HG02763 (cell line): ENCODE measurements around the gene MFSD8.
"Not testable (repeated sequence)": the region's sequence is repeated elsewhere in the genome, so short reads cannot be mapped to it uniquely, and the experiment has no call there.

ENCODE experiments used
- ATAC-seq: cut with Tn5 transposase; IDR thresholded peaks from one replicate; pipeline ENCODE4 v1.9.1; 2021; ENCODE audit warnings: mild to moderate bottlenecking, moderate library complexity; ENCODE audit not compliant: unreplicated experiment

MFSD8 gene

DNA sequence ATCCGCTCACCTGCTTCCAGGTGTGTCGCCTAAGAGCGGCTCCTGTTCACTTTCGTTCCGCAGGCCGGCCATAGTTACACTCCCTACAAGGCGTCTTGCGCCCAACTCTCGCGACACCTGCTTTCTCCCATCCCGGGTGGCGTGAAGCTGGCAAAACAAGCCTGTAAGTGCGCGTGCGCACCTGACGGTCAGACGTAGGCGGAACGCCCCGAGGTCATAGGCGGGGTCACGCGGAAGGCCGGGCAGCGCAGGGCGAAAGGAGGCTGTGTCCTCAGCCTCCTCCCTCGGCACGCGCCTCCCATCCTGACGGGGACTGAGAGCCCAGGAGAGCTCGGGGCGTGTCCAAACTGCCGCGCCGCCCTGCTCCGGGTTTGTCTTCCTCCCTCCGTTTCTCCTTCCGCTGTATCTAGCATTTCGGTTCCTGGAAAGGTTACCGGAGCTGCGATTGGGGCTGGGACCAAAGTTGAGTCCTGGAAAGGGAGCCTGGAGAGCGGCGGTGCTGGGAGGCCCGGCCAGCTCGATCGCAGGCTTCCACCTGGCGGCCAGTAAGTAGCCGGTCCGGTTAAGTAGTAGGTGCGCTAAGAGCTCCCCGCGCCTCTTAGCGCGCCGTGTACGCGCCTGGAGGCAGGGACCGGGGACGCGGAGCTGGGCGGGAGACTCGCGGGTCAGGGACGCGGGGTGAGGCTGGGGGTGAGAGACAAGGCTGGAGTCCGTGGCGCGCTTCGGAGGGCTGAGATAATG lies at the start of gene MFSD8, which contains the start of gene ABHD18:
Gene MFSD8 (minus strand): TSS at position 112 of the 741 bp plus-strand sequence. CDS start 40 bp downstream, at position 72.
Gene ABHD18 (plus strand): TSS at position 345 of the 741 bp plus-strand sequence. CDS start 17,550 bp downstream, outside the sequence.
- peak; percentile 98 for ATAC-seq

DNA sequence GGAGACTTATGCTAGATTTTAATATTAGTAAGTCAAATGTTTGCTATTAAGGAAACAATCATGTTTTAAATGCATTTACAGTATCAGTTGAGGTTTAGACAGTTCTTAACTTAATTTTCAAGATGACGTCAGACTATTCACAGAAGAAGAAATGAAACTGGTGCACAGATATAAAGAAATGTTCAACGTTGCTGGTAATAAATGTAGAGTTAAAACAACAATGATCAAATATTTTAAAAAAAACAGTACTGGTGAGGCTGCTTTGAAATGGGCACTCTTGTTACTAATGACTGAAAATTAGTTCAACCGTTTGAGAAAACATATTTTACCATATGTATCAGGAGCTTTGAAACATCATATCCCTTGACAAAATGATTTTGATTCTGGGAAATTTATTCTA lies 44.5 kb upstream of the MFSD8 start:
- ATAC-seq = no peak

DNA sequence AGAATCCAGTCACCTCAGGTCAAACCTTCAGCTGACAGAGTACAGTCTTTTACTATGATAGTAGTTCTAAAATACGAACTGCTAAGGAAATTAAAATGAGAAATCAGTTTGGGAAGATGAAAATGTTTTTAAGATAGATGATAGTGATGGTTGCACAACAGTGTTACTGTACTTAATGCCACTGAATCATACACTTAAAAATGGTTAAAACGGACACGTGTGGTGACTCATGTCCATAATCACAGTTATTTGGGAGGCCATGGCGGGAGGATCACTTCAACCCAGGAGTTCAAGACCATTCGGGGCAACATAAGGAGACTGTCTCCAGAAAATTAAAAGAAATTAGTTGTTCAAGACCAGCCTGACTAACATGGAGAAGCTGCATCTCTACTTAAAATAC lies 41.6 kb upstream of the MFSD8 start:
- ATAC-seq = no peak

DNA sequence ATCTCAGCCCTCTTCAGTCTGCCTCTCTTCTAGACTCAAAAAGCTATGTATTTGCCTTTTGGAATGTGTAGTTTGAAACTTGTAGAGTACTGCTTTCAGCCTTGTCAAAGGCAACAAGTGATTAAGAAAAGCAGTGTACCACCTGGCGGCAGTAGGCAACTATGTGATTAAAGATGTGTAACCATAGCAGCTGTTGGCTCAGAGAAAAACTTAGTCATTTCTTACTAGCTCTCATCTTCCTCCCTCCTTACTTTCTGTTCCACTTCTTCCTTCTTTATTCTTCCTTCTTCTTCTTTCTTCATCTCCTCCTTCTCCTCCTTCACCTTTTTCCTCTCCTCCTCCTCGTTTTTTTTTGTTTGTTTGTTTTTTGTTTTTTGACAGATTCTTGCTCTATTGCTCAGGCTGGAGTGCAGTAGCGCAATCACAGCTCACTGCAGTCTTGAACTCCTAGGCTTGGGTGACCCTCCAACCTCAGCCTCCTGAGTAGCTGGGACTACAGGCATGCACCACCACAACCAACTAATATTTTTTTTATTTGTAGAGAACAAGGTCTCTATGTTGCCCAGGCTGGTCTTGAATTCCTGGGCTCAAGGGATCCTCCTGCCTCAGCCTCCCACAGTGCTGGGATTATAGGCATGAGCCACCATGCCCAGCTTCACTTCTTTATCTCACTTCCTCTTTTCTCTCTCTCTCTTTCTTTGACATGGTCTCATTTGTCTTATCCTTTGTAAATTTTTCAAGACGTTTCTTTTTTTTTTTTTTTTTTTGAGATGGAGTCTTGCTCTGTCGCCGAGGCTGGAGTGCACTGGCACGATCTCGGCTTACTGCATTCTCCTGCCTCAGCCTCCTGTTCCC lies 32.8 kb upstream of the MFSD8 start:
- ATAC-seq = peak; percentile 98

DNA sequence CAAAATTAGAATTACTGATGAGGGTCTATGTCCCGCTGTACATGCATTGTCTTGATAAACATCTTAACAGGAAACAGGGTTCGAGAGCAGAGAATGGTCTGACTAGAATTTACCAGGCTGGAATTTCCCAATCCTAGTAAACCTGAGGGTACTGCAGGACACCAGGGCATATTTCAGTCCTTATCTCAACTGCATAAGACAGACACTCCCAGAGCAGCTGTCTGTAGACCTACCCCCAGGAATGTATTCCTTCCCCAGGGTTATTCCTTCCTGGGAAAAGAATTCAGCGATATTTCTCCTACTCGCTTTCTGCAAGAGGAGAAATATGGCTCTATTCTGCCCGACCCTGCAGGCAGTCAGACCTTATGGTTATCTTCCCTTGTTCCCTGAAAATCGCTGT lies 31.5 kb upstream of the MFSD8 start:
- ATAC-seq = not testable (repeated sequence)

DNA sequence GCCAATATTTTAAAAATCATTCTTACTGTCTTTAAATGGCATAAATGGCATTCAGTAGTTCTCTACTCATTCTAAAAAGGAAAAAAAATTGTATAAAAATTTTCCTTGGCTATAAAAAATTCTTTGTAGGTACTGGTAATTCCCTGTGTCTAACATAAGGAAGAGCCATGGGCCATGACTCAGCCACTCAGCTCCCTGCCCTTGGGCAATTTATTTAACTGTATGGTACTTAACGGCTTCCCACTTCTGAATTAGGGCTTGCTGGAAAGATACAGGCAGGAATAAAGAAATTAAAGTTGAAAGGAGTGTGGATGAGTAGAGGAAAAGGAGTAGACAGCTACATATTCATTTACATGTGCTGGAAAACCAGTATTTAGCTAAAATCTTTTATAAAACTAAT lies 30.8 kb upstream of the MFSD8 start:
- no peak for ATAC-seq

DNA sequence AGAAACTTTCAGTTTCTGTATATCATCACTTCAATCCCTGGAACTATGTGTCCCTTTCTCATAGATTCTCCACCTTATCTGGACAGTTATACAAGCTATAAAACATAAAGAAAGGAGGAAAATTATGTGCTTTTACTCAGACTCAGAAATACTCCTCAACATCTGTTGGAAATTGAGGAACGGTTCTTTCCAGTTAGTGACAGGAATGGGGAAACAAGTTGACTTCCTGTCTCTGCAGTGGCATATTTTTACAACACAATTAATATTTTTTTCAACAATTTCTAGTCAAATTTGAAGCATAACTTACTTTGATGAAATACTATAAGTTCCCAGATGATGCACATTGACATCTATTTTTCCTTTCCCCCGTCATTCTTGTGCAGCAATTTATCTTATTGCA lies 28.2 kb upstream of the MFSD8 start:
- ATAC-seq = no peak

- ATAC-seq = no peak
Measured at GRCh38 chr4:127988638-127989037, 23.7 kb upstream of the MFSD8 start.

GRCh38 chr4:127985989-127986388 lies 21.0 kb upstream of the MFSD8 start:
- ATAC-seq = no peak

GRCh38 chr4:127982445-127982844 lies 17.5 kb upstream of the MFSD8 start:
- ATAC-seq = no peak

GRCh38 chr4:127978930-127979329 lies 14.0 kb upstream of the MFSD8 start:
- ATAC-seq = no peak

DNA sequence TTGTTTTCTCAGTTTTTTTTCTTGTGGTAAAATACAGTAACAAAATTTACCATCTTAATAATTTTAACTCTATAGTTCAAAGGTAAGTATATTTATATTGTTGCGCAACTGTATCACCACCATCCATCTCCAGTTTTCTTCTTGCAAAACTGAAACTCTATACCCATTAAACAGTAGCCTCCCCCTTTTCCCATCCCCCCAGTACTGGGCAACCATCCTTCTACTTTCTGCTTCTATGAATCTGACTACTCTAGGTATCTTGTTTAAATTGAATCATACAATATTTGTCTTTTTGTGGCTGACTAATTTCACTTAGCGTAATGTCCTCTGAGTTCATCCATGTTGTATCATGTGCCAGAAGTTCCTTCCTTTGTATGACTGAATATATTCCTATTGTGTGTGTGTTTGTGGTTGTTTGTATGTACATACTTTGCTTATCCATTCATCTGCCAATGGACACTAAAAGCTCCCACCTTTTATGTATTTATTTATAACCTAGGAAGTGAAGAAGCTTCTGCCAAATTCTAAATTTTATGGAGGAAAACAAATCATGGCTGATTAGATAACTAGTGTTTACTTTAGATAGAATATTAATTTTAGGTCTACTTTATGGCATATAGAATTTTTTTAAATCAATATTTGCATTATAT lies 10.3 kb upstream of the MFSD8 start:
- no peak for ATAC-seq

DNA sequence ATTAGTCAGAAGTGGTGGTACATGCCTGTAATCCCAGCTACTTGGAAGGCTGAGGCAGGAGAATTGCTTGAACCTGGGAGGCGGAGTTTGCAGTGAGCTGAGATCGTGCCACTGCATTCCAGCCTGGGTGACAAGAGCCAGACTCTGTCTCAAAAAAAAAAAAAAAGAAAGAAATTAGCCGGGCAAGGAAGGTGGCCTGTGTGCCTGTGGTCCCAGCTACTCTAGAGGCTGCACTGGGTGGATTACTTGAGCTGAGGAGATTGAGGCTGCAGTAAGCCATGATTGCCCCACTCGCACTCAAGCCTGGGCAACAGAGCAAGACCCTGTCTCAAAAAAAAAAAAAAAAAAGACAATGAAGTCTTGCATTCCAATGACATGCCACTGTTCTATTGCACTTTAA lies 6.0 kb upstream of the MFSD8 start:
- ATAC-seq = not testable (repeated sequence)

GRCh38 chr4:127968586-127968985 lies 3.6 kb upstream of the MFSD8 start:
- ATAC-seq = no peak

DNA sequence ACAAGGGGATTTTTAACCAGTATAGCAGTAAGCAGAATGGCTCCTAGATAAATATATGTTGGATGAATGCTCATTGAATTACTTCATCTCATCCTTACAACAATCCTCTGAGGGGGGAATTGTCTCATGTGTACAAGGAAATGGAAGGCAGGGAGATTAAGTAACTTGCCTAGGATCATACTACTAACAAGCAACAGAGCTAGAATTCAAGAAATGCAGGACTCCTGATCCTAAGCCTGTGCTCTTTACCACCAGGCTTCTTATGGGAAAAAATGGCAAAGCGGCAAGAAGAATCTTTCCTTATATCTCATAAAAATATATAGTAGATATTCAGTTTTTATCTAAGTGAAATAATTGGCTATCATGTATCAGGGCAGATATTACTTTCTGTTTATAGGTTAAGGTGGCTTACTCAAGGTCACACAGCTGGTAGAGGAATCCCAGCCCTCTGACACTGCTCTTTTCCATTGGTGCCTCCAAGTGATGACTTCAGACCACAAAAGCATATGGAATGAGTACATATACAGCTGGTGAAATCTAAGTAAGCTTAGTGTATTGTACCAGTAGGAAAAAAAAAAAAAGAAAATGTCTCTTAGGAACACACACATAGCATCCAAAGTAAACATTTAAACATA lies 2.3 kb upstream of the MFSD8 start:
- ATAC-seq = no peak

DNA sequence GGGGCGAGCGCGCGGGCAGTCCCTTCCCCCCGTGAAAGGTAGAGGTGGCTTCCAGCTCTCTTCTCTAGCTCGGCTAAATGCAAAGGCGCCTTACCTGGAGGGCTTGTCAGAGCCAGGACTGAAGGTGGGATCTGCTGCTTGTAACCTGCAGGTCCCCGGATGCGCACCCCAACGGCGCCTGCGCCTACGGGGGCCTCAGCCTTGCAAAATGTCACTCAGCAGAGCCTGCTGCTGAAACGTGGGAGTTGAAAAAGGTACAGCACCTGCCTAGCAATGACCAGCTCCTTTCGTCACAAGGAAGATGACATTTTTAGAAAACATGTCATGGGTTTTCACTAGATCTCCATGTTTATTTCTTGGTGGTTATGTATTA lies 816 bp upstream of the MFSD8 start:
- peak; percentile 29 for ATAC-seq

- peak; percentile 14 for ATAC-seq
Measured at GRCh38 chr4:127964426-127965061, 429 bp downstream of the MFSD8 start.

DNA sequence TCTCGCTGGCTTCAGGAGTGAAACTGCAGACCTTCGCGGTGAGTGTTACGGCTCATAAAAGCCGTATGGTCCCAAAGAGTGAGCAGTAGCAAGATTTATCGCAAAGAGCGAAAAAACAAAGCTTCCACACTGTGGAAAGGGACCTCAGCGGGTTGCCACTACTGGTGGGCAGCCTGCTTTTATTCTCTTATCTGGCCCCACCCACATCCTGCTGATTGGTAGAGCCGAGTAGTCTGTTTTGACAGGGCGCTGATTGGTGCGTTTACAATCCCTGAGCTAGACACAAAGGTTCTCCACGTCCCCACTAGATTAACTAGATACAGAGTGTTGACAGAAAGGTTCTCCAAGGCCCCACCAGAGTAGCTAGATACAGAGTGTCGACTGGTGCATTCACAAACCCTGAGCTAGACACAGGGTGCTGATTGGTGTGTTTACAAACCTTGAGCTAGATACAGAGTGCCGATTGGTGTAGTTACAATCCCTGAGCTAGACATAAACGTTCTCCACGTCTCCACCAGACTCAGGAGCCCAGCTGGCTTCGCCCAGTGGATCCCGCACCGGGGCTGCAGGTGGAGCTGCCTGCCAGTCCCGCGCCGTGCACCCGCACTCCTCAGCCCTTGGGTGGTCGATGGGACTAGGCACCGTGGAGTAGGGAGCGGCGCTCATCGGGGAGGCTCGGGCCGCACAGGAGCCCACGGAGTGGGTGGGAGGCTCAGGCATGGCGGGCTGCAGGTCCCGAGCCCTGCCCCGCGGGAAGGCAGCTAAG lies 1.2 kb downstream of the MFSD8 start:
- ATAC-seq = not testable (repeated sequence)

GRCh38 chr4:127959794-127960193 lies 5.2 kb downstream of the MFSD8 start:
- no peak for ATAC-seq

- ATAC-seq = no peak
Measured at GRCh38 chr4:127957105-127957504, 7.9 kb downstream of the MFSD8 start.
